ENCODE data around the gene SLC2A10.

Gene SLC2A10

DNA sequence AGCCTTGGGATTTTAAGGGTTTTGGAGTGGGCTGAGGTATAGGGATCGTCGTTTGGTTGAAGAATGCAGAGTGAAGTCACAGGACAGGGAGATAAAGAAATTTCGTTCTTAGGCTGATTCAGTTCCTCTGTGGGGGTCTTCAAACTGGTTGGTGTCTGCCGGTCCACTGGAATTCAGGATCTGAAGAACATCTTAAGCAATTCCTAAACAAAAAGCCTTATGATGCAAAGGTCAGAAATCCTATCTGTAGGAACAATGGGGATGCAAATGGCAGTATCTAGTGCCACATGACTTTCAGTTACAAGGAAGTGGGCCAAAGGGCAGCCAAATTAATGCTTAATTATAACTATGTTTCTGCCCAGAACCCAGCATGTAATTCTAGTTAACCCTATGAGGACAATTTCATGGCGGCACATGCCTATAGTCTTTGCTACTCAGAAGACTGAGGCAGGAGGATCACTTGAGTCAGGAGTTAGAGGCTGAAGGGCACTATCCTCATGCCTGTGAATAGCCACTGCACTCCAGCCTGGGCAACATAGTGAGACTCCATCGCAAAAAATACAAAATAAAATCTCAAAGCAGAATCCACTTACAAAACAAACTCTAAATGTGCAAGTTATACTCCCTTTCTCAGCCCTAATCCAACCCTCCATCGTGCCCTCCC is 4.6 kb upstream of the SLC2A10 start:
- no peak for FAIRE-seq

DNA sequence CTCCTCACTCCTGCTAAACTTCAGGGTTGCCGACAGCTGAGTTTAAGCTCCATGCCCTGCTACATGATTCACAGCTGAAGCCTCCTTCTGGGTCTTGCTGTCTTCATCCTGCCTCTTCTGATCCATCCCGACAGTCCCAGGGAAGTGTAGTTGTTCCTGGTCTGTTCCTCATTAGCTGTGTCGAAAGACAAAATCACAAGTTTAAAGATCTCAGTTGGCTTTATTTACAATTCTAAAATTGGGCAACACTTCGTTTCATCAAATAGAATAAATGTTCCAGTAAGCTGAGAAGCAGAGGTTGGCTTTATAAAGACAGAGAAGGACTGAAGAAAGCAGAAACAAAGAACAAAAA is 4.1 kb upstream of the SLC2A10 start:
- no peak for FAIRE-seq

DNA sequence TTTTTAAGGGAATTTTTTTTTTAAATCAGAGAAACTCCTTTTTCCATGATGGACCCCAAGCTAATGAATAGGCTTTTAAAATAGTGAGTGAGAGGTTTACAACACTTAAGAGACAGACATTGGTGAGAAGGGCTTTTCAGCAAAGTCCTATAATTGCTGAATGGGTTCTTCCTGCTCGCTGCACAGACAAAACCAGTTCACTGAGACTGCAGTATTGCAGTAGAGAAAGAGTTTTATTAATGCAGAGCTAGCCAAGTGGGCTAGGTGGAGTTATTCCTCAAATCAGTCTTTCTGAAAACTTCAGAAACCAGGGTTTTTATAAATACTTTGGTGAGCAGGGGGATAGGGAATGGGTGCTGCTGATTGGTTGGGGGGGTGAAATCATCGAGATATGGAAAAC is 3.2 kb upstream of the SLC2A10 start:
- FAIRE-seq, result no peak

DNA sequence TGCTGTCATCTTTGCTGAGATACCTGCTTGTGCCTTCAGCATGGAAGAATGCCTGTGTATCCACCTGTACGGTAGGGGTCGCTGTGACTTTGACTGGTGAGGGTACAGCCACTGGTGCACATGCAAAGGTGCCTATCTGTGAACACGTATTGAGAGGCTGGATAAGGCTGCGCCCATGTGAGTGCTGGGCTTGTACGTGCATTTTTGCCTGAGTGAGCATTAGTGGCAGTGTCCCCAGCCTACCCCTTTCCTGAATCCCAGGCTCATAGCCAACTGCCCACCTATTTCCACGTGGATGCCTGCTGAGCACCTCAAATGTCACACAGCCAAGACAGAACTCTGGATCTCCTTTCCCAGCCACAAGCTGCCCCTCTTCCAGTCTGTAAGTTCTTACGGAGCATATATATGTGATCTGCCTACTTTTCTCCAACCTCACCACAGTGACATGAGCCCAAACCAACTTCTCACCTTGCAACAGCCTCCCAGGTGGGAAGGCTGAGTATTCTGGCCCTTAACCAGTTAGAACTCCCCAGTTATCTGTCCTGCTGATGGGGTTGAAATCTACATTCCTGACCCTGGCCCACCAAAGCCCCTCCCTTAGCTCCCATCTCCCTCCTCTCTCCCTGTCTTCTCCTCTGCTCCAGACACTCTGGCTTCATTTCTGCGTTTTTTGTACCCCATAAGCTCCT is 1.1 kb upstream of the SLC2A10 start:
- no peak for FAIRE-seq

DNA sequence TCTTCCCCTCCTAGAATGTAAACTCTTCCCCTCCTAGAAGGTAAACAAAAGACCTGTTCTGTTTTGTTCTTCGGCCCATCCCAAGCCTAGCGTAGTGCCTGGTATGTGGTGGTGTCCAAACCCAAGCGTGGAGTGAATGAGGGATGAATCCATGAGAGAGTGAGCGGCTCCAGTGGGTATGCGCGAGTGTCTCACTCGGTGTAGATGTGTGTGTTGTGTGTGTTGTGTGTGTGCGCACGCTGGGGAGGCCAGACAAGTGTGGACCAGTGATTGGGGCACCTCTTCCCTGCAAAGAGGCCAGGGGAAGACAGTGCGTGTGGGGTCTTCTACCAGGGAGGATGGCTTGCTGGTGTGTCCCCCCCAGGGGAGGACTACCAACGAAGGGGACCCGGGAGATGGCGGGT is 392 bp upstream of the SLC2A10 start:
- no peak for FAIRE-seq

DNA sequence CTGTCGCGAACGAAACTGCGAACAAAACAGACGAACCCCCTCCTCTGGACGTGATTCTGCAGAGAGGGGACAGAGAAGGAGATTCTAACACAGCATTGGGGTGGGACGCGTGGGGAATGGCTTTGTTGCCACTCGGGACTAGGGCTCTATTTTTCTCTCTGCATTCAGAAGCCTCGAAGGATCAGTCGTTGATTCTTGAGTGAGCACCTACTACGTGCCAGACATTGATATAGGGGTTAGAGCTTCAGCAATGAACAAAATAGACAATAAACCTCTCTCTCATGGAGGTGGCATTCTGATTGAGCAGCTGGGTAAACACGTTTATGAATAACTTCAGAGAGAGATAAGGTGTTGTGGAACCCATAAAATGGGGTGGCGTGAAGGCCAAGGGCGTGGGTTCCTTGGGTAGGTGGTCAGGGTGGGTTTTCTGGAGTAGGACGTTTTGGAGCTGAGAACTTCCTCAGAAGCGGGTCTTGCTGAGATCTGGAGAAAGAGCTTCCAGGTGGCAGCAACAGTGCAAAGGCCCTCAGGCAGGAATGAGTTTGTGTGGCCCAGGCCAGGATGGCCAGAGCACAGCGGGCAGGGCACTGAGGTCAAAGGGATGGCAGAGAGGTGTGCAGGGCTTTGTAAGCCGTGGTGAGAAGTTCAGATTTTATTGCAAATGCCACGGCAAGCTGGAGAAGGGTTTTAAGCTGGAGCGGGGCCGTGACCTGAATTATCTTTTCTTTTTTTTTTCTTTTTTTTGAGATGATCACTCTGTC is 884 bp downstream of the SLC2A10 start:
- no peak for FAIRE-seq

DNA sequence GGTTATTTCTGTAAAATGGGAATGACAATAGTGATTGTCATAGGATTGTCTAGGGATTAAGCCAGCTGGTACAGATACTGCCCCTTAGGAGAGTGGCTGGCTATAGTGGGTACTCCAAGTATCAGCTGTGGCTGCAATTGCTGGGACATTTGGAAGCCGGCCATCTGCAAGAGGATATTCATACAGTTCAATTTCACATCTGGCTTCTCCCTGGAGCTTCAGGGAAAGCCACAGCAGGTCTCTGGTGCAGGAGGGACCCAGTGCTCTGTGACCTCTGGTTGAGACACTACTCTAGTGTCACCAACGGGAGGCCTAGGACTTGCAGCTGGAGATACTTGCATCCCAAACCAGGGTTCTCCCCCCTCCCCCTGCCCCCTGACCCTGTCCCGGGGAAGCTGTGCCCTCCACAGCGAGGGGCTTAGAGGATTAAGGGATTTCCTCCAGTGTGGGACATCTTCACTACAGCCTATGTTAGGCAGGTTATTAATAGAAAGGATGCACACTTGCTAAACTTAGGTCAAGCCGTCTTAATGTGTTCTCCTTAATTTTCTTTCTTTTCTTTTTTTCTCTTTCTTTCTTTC is 2.7 kb downstream of the SLC2A10 start:
- no peak for FAIRE-seq

DNA sequence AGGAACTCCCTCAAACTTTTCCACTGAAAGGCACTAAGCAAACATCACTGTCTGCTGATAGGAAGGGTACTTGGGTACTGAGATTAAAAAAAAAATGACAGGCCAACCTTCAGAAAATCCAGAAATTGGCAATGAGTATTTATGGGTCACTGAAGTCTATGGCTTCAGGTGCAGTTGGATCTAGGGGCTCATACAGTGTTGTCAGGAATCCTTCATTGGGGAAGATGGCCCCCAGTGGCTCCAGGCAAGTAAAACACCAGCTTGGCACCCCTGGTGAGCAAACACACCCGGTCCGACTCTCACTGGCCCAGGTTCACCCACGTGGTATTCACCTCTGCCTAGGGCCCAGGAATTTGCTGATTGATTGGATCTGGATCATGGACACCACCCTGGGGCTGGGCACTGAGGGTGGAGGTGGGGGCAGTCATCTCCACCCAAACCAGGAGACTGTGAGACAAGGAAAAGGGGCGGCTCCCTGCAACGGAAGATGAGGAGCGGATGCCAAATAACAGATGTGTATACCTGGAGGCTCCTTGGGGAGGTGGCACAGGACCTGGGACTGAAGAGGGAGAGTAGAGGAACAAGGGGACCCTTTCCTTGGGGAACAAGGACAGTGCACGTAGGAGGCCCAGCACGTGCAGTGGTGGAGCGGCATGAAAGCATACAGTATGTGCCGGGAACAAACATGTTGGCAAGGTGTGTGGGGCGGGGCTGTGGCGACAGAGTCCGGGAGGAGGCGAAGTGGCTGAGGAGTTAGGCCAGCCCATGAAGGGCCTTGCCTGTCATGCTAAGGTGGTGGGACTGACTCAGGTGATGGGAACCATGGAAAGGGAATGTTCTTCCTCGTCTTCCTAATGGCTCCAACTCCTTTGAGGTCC is 4.7 kb downstream of the SLC2A10 start:
- no peak for FAIRE-seq

DNA sequence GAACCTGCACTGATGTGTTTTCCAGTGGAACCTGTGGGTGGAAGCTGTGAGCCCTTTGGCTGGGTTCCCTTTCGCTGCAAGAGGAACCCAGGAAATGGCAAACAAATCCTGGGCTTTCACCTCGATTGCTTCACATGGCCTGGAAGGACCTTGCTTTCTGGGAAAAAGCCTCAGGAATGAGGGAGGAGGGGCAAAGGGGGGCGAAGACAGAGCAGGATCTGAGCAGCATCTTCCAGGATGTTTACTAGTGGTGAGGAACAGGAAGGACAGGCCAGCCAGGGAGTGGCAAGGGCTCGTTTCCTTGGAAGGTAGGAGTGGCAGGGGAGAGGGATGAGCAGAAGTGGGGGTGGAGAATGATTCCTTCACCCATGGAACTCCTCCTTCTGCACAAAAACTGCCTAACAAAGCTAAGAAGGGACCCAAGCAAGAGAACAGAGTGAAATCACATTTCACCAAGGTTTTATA is 5.9 kb downstream of the SLC2A10 start:
- no peak for FAIRE-seq

DNA sequence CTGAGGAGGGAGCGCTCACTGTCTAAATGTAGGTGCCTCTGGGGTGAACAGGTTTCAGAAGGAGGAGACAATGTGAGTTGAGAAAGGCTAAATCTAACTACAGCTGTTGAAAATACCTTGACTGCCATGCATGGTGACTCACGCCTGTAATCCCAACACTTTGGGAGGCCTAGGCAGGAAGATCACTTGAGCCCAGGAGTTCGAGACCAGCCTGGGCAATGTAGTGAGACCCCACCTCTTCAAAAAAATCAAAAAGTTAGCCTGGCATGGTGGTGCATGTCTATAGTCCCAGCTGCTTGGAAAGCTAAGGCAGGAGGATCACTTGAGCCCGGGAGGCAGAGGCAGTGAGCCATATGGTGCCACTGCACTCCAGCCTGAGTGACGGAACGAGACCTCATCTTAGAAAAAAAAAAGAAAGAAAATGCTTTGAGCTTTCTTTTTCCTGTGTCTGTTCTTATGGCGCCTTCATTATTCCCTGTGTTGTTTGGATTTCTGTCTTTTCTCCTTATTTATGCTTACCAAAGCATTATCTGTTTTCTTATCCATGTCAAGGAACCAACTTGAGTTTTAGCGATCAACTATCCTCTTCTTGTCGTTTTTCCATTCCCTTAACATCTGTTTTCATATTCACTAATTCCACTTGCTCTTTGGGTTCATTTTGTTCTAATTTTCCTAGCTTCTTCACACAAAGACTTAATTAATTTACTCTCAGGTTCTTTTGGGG is 8.5 kb downstream of the SLC2A10 start:
- no peak for FAIRE-seq

DNA sequence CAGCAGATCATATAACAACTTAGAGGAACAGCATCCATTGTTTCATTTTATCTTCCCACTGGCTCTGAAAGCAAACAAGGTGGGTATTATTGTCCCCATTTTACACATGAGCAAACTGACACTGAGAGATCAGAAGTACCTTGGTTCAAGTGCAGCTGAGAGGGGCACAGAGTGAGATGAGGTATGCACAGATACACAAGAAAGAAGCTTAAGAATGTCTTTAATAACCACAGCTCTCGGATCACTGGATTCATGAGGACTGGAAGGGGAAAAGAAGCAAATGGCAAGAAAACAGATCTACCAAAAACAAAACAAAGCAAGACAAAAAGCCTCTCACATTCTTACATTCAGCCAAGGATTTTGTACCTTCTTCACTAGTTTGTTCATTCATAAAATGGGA is 10.6 kb downstream of the SLC2A10 start:
- FAIRE-seq, result no peak

DNA sequence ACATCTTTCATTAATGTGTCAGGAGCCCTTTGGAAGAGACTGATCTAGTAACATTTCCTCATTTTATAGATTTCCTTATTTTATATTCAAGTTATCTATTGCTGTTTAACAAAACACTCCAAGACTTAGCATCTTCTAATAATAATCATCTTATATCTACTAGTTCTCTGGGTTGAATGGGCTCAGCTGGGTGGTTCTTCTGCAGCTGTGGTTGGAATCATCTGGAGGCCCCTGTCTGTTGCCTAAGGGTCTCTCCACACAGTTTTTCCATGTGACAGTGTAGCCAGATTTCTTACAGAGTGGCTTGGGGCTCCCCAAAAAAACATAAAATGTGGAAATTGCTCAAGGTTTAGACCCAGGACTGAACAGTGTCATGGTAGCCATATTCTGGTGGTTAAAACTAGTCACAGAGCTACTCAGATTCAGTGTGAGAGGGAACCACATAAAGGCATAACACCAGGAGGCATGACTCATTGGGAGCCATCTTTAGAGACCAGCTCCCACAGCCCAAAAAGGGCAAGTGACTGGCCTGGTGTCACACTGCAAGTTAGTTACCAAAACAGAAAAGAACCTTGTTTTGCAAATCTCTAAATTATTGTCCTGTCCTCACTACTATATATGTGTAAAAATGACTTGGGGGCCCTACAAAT is 11.5 kb downstream of the SLC2A10 start:
- no peak for FAIRE-seq

DNA sequence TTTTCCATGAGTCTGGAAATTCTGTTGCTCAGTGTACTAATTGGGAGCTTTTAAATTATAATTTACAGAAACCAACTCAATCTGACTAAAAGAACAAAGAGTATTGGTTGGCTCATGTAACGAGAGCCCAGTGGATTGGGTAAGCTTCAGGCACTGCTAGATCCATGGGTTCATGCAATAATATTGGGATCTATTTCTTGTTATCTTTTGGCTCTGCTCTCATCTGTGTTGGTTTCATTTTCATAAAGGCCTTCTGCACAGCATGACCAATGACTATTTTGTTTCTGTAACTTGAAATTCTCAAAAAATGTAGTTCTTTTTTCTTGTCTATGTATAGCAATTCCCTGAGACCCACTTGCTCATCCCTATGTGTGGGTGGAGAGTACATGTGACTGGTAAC is 12.0 kb downstream of the SLC2A10 start:
- FAIRE-seq, result no peak

DNA sequence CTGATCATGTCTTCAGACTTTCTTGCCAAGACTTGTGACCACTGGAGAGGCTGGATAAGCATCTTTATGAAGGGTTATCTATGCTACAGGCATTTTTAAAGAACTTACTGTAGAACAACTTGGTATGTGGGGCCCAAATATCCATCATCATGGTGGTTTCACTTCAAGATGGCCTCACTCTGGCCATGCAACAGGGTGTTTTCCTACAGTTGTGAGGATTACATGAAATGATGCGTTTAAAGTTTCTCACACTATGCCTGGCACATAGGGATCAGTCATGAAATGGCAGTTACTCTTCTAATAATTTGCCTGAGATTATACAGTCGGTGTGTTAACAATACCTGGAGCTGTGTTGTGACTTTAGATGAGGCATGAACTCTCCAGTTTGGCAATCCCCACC is 13.0 kb downstream of the SLC2A10 start:
- no peak for FAIRE-seq

DNA sequence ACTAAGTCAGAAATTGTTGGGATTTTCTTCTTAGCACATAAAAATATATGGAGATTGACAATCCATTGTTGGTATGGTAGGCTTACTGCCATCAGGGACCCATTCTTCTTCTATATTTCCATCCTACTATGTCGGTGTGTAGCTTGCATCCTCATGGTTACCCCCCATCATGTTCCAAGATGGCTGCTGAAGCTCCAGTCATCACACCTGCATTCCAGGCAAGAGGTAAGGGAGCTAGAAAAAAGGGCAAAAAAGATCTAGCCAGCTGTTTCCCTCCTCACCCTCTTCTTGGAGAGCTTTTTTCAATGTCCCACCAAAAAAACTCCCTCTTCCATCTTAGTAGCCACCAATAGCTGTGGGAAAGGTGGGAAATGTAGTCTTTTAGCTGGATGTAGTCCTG is 13.6 kb downstream of the SLC2A10 start:
- no peak for FAIRE-seq

DNA sequence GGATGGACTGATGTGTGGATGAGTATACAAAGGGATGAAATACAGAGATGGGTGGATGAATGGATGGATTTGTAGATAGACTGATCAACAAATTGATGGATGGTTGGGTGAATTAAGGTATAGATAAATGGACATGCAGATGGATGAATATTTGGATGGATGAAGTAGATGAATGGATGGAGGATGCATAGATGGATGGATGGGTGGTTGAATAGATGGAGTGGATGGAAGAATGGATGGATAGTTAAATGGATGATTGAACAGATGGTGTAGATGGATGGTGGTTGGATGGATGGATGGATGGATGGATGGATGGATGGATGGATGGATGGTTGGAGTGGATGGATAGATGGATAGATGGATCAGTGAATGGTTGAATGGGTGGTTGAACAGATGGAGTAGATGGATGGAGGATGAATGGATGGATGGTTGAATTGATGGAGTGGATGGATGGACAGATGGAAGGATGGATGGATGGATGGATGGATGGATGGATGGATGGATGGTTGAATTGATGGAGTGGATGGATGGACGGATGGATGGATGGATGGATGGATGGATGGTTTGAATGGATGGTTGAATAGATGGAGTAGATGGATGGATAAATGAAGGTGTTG is 15.0 kb downstream of the SLC2A10 start:
- no peak for FAIRE-seq

DNA sequence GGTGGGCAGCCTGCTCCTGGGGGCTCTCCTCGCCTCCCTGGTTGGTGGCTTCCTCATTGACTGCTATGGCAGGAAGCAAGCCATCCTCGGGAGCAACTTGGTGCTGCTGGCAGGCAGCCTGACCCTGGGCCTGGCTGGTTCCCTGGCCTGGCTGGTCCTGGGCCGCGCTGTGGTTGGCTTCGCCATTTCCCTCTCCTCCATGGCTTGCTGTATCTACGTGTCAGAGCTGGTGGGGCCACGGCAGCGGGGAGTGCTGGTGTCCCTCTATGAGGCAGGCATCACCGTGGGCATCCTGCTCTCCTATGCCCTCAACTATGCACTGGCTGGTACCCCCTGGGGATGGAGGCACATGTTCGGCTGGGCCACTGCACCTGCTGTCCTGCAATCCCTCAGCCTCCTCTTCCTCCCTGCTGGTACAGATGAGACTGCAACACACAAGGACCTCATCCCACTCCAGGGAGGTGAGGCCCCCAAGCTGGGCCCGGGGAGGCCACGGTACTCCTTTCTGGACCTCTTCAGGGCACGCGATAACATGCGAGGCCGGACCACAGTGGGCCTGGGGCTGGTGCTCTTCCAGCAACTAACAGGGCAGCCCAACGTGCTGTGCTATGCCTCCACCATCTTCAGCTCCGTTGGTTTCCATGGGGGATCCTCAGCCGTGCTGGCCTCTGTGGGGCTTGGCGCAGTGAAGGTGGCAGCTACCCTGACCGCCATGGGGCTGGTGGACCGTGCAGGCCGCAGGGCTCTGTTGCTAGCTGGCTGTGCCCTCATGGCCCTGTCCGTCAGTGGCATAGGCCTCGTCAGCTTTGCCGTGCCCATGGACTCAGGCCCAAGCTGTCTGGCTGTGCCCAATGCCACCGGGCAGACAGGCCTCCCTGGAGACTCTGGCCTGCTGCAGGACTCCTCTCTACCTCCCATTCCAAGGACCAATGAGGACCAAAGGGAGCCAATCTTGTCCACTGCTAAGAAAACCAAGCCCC is 16.0 kb downstream of the SLC2A10 start:
- FAIRE-seq, result no peak

DNA sequence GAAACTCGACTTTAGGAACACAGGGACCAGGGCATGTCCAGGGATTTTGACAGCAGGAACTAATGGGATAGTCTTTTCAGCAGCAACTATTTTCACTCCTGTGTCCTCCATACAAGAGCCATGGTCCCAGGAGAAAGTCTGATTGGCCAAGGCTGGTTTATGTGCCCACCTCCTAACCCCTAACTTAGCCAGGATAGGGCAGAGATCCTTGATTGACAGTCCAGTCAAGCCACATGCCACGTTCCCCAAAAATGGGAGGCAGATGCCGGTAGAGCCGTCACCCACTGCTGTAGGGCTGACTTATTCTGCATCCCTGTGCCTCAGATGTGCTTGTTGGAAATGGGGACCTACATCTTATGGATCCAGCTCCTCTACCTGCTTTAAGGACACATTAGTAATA is 22.3 kb downstream of the SLC2A10 start:
- no peak for FAIRE-seq

DNA sequence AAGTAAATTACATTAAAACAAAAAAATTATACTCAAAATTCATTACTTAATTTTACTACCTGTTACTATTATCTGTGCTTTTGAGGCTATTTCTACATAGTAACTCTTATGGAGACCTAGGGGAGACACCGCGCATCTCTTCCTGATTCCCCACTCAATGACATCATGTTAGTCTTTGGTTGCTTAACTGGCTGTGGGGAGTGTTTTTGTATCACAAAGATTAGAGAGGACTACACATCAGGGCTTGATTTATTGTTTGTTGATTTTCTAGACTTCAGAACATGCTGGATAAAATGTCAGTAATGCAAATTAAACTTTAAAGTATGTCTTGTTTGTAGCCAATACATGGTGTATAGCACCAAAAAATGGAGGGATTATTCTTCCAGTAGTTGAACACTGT is 26.0 kb downstream of the SLC2A10 start:
- FAIRE-seq, result no peak
